ENCODE measurements around the gene PPIF. TPM values are rescaled to one million over a fixed set of nuclear protein-coding genes. Genes with fewer than 3 reads are reported as not detected.

PPIF gene
- total RNA-seq, 1 experiment from 2014 or later = 59.0 TPM

DNA sequence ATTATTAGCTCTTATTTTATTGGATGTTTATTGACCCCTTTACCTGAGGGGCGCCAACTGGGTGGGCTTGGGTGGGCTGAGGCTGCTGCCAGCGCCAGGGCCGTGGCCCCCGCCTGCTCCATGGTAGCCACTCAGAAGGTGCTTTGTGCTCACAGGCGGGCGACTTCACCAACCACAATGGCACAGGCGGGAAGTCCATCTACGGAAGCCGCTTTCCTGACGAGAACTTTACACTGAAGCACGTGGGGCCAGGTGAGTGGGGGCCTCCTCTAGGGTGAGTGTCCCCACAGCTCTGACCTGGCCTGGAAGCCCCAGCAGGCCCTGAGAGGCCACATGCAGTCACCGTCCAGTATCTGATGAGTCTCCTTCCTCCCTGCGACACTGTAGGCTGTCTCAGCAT lies 4.1 kb downstream of the PPIF start:
- in situ Hi-C loops (cut with HindIII; ENCODE audit: low pct_unique_long_range_greater_than_20kb, low sequenced_read_pairs) = no loop called here
- ATAC-seq = no peak
- Histone ChIP-seq H3K27ac (ENCODE audit: low read length) (no peak overlapping the region), H3K27me3 (ENCODE audit: control insufficient read depth, insufficient read depth, low read length) (no peaks in the 10 kb centered on the region), H3K4me1 (ENCODE audit: control insufficient read depth, insufficient read depth, low read length) (peaks cover 14% of the 10 kb centered on the region), H3K4me3 (ENCODE audit: low read depth in 2 of 2, low read length in 2 of 2) (no peak overlapping the region), H3K36me3 (ENCODE audit: control insufficient read depth, insufficient read depth, low read length) (peaks cover 2% of the 10 kb centered on the region; the same call in 1 of the 2 replicates), H3K9me3 (ENCODE audit: control insufficient read depth, insufficient read depth, low read depth, low read length) (no peaks in the 10 kb centered on the region)
- BruUV-seq (replicated peaks) = no TSS peak
- ChIA-PET CTCF (interaction anchor here (0.6 kb wide), 1 partner anchor 49 kb away, joined by 4 read pairs; no protein-coding TSS in a partner anchor), POLR2A (interaction anchor here (0.7 kb wide), 1 partner anchor 15 kb away, joined by 3 read pairs; no protein-coding TSS in a partner anchor)
- no peak for DNase-seq (ENCODE audit: low read depth, low spot score)
- TF ChIP-seq CTCF (IDR thresholded peaks at IDR 0.05) = no peak
- no peak for TF ChIP-seq REST (IDR thresholded peaks at IDR 0.05; ENCODE audit: insufficient read depth in 1 of 2, low read depth in 2 of 2, low read length in 1 of 2)
- no peak for TF ChIP-seq TCF7L2 (IDR thresholded peaks at IDR 0.05; ENCODE audit: low read depth, low read length)
- no peak for TF ChIP-seq POLR2AphosphoS5 (IDR thresholded peaks at IDR 0.05; ENCODE audit: low read depth, low read length)
- intact Hi-C loops (cut with micrococcal nuclease; ENCODE audit: unreplicated experiment) = no loop called here

- ATAC-seq (no peak), DNase-seq (ENCODE audit: low read depth, low spot score) (no peak)
- Histone ChIP-seq H3K9me3 (ENCODE audit: control insufficient read depth, insufficient read depth, low read depth, low read length) (no peaks in the 10 kb centered on the region), H3K4me3 (ENCODE audit: low read depth in 2 of 2, low read length in 2 of 2) (no peak overlapping the region), H3K27me3 (ENCODE audit: control insufficient read depth, insufficient read depth, low read length) (no peaks in the 10 kb centered on the region), H3K36me3 (ENCODE audit: control insufficient read depth, insufficient read depth, low read length) (peaks cover 2% of the 10 kb centered on the region; the same call in 1 of the 2 replicates), H3K4me1 (ENCODE audit: control insufficient read depth, insufficient read depth, low read length) (peaks cover 8% of the 10 kb centered on the region), H3K27ac (ENCODE audit: low read length) (no peak overlapping the region)
- ChIA-PET CTCF (no interaction called here), POLR2A (no interaction called here)
- TF ChIP-seq POLR2AphosphoS5 (IDR thresholded peaks at IDR 0.05; ENCODE audit: low read depth, low read length) = no peak
- BruUV-seq (replicated peaks) = no TSS peak
- in situ Hi-C loops (cut with HindIII; ENCODE audit: low pct_unique_long_range_greater_than_20kb, low sequenced_read_pairs) = no loop called here
- intact Hi-C loops (cut with micrococcal nuclease; ENCODE audit: unreplicated experiment) = no loop called here
Measured at GRCh38 chr10:79352035-79352877, 5.0 kb downstream of the PPIF start.

DNA sequence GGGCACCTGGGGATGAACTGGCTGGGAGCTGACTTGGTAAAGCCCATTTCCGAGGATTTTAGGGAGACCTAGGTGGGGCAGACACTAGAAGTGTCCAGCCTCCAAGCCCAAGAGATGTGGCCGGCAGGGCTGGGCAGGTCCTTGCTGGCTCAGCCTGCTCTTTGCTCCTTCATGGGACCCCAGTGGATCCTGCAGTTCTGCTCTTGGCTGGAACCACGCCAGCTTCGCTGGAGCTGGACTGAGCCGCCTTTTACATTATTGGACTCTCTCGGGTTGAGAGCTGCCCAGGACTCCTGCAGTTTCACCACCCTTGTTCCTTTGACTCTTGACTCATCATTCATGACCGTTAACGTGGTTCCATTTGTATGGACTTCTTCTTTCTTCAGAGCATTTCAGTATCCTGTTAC lies 5.7 kb downstream of the PPIF start:
- ChIA-PET POLR2A (no interaction called here), CTCF (interaction anchor here (0.6 kb wide), 1 partner anchor 679 kb away, joined by 3 read pairs; no protein-coding TSS in a partner anchor)
- no peaks in the 10 kb centered on the region for H3K27me3 ChIP-seq (ENCODE audit: control insufficient read depth, insufficient read depth, low read length)

More for the DNA sequence above, 5.7 kb downstream of the PPIF start:
- Histone ChIP-seq H3K9me3 (ENCODE audit: control insufficient read depth, insufficient read depth, low read depth, low read length) (no peaks in the 10 kb centered on the region), H3K4me1 (ENCODE audit: control insufficient read depth, insufficient read depth, low read length) (peaks cover 8% of the 10 kb centered on the region), H3K36me3 (ENCODE audit: control insufficient read depth, insufficient read depth, low read length) (peaks cover 2% of the 10 kb centered on the region; the same call in 1 of the 2 replicates), H3K4me3 (ENCODE audit: low read depth in 2 of 2, low read length in 2 of 2) (no peak overlapping the region), H3K27ac (ENCODE audit: low read length) (no peak overlapping the region)
- ATAC-seq (no peak), DNase-seq (ENCODE audit: low read depth, low spot score) (no peak)
- intact Hi-C loops (cut with micrococcal nuclease; ENCODE audit: unreplicated experiment) (no loop called here), in situ Hi-C loops (cut with HindIII; ENCODE audit: low pct_unique_long_range_greater_than_20kb, low sequenced_read_pairs) (no loop called here)
- TF ChIP-seq POLR2AphosphoS5 (IDR thresholded peaks at IDR 0.05; ENCODE audit: low read depth, low read length) = no peak
- no peak for TF ChIP-seq TCF7L2 (IDR thresholded peaks at IDR 0.05; ENCODE audit: low read depth, low read length)
- no peak for TF ChIP-seq CTCF (IDR thresholded peaks at IDR 0.05)
- no peak for TF ChIP-seq REST (IDR thresholded peaks at IDR 0.05; ENCODE audit: insufficient read depth in 1 of 2, low read depth in 2 of 2, low read length in 1 of 2)
- TF ChIP-seq SIN3A (IDR thresholded peaks at IDR 0.05; ENCODE audit: borderline replicate concordance, insufficient read depth, low read depth, low read length) = no peak
- no TSS peak for BruUV-seq (replicated peaks)

Data from Panc1 (cell line).